GM18951 (cell line): Measurements from ENCODE around the gene BATF.
"Not testable (repeated sequence)": the region's sequence is repeated elsewhere in the genome, so short reads cannot be mapped to it uniquely, and the experiment has no call there.

Experiments
- POLR2A ChIP-seq: IDR thresholded peaks from 4 replicates; pipeline ENCODE4 v1.6.1; 2011; ENCODE audit warnings: mild to moderate bottlenecking; ENCODE audit not compliant: insufficient read length, insufficient read depth; ENCODE audit errors: extremely low read depth
- in situ Hi-C: fragments of 300-500 bp; cut with MboI; formaldehyde crosslinking; loops from one replicate; pipeline ENCODE4 v1.12.0; 2022; ENCODE audit warnings: low sequenced_read_pairs, mixed read lengths, inconsistent platforms; ENCODE audit not compliant: unreplicated experiment

Gene BATF, protein sequence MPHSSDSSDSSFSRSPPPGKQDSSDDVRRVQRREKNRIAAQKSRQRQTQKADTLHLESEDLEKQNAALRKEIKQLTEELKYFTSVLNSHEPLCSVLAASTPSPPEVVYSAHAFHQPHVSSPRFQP

GRCh38 chr14:75522224-75522982 lies at the start of gene BATF:
BATF (plus strand) TSS chr14:75522469; CDS start chr14:75522683, 214 bp downstream.
- peak; percentile 94 for TF ChIP-seq POLR2A
- in situ Hi-C loops: loop anchor here (5.0 kb wide), 1 partner anchor 35 kb away; no protein-coding TSS in a partner anchor

- in situ Hi-C loops: not testable (repeated sequence)
Measured at GRCh38 chr14:75474127-75474526, 48.1 kb upstream of the BATF start.

GRCh38 chr14:75476274-75476995 lies 45.8 kb upstream of the BATF start:
- in situ Hi-C loops: loop anchor here (25.0 kb wide), 1 partner anchor 339 kb away; the partner anchor contains the start of gene NEK9
- no peak for TF ChIP-seq POLR2A

GRCh38 chr14:75477881-75478280 lies 44.4 kb upstream of the BATF start:
- in situ Hi-C loops: loop anchor here (25.0 kb wide), 1 partner anchor 341 kb away; the partner anchor contains the start of gene NEK9
- no peak for TF ChIP-seq POLR2A

DNA sequence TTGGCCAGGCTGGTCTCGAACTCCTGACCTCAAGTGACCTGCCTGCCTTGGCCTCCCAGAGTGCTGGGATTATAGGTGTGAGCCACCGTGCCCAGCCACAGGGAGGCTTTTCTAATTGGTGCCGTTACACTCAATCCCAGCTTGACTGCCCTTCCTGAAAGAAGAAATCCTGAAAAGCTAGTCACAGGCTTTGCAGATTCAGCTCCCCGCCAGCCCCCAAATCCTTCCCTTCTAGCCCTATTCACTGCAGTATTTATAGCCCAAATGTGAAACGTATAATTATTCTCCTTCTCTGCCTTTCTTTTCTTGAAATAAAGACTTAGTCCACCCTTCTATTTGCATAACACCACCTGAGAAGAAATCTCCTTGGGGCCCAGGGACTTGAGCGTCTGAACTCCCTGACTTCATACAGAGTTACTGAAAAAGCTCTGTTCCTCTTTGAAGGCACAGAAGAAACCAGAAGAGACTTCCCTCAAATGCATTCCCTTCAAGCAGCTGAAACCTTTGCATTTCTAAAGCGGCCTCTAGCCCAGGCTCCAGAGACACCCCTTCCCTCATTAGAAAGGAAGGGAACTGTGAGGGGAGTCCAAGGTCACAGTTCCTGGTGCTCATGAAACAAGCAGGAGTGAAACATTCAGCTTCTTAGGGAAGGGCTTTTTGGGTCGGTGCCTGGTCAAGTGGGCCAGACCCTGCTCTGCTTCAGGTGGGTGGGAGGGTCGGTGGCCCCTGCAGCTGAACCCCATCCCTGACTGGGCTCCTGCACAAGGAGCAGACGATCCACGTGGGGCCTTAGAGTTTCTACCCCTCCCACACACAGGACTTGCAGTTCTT lies 42.3 kb upstream of the BATF start:
- TF ChIP-seq POLR2A: no peak
- in situ Hi-C loops: loop anchor here (25.0 kb wide), 1 partner anchor 343 kb away; the partner anchor contains the start of gene NEK9

- in situ Hi-C loops: loop anchor here (25.0 kb wide), 1 partner anchor 345 kb away; the partner anchor contains the start of gene NEK9
- TF ChIP-seq POLR2A: no peak
Measured at GRCh38 chr14:75482366-75482765, 39.9 kb upstream of the BATF start.

DNA sequence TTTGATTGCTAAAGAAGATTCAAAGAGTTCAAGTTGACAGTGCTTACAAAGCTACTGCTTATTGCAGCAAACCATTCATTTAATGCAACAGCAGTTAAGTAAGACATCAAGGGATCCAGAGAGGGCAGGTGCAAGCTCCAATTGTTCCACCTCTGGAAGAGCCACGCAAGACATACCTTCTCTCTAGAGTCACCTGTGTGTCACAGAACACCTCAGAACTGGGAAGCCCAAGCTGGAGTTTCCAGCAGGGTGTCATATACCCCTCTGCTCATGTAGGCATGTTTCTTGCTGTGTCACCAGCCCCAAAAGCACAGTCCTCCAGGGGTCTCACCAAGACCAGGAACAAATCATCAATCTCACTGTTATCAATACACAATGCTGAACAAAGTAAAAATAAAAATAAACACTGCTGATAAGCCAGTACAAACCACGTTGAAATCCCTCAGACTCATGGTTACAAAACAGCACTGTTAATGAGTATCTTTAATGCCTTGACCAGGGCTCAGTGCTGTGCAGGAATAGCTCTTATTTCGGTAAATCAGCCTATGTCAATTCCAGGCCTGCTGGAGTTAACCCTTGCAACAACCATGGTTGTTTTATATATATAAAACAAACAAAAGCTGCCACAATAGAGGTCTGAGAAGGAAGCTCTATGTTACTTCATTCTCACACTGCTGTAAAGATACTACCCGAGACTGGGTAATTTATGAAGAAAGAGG lies 37.4 kb upstream of the BATF start:
- in situ Hi-C loops: loop anchor here (25.0 kb wide), 1 partner anchor 348 kb away; the partner anchor contains the start of gene NEK9
- no peak for TF ChIP-seq POLR2A

DNA sequence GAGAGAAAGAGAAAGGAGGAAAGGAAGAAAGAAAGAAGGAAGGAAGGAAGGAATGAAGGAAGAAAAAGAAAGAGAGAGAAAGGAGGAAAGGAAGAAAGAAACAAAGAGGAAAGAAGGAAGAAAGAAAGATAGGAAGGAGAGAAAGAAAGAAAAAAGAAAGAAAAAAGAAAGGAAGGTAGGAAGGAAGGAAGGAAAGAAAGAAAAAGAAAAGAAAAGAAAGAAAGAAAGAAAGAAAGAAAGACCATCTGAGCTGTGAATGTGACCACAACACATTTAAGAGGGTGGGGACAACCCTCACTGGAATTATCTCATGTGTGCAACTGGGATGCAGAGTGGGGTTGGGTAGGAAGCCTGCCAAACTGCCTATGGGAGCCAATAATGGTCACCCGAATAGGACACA lies 36.0 kb upstream of the BATF start:
- in situ Hi-C loops: loop anchor here (25.0 kb wide), 1 partner anchor 349 kb away; the partner anchor contains the start of gene NEK9
- no peak for TF ChIP-seq POLR2A

DNA sequence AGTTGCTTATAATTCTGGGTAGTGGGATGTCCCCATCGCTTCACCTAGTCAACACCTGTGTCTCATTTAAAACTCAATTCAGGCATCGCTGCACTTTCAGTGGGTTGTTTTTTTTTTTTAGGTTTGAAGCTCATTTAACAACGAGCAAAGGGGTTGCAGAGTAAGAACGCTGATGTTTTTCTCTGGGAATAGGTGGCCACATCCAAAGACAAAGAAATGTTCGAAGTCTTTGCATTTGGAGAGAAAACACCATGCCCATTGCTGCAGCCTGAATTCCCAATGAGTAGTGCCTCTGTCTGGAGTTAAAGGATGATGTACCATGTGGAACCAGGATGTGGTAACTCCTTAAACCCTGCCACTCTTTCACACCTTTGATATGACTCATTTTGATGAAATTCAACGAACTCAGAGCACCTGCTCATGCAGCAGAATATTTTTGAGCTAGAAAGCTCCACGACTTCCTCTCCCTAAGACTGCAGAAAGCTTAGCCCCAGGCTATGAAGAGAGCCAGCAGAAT lies 35.1 kb upstream of the BATF start:
- TF ChIP-seq POLR2A: no peak
- in situ Hi-C loops: loop anchor here (25.0 kb wide), 1 partner anchor 350 kb away; the partner anchor contains the start of gene NEK9

DNA sequence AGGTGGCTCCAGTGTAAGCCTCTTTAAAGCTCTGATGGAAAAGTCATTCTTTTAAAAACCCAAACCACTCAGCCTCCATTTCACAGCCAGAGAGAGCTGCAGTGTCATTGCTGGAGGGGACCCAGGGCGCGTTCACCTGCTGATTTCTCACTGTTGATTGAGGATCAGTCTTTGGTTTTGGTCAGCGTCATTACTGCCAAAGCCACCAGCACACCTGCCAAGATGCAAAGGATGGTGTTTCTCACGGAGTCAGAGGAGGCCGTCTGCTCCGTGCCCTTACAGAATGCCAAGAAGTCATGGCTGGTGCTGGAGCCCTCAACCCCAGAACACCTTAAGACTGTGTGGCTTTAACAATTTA lies 32.8 kb upstream of the BATF start:
- TF ChIP-seq POLR2A: no peak
- in situ Hi-C loops: loop anchor here (25.0 kb wide), 1 partner anchor 352 kb away; the partner anchor contains the start of gene NEK9

- no peak for TF ChIP-seq POLR2A
- in situ Hi-C loops: loop anchor here (25.0 kb wide), 1 partner anchor 354 kb away; the partner anchor contains the start of gene NEK9
Measured at GRCh38 chr14:75491376-75491978, 30.8 kb upstream of the BATF start.
